Adipocyte (in vitro differentiated cells): ENCODE results near the gene BLVRA.
"Not testable (repeated sequence)": the region's sequence is repeated elsewhere in the genome, so short reads cannot be mapped to it uniquely, and the experiment has no call there.

ENCODE experiments used
- DNase-seq: peaks from one replicate; pipeline ENCODE4 v3.0.0-alpha.2; 2015; ENCODE audit warnings: low read depth
- H3K27me3 ChIP-seq: replicated peaks from 2 replicates; pipeline ENCODE4 v1.7.0; 2013; ENCODE audit warnings: mild to moderate bottlenecking, low read length, moderate library complexity; ENCODE audit not compliant: control insufficient read depth, insufficient read depth
- H3K36me3 ChIP-seq: 2 replicates; pipeline ENCODE4 v1.7.0; 2013; ENCODE audit warnings: low read length, mild to moderate bottlenecking, moderate library complexity; ENCODE audit not compliant: control insufficient read depth, insufficient read depth, severe bottlenecking
- H3K4me1 ChIP-seq: 2 replicates; pipeline ENCODE4 v1.7.0; 2013; ENCODE audit warnings: mild to moderate bottlenecking, low read length, moderate library complexity; ENCODE audit not compliant: control insufficient read depth, insufficient read depth
- H3K4me3 ChIP-seq: 2 replicates; pipeline ENCODE4 v1.7.0; 2013; ENCODE audit warnings: mild to moderate bottlenecking, low read length, moderate library complexity
- H3K9ac ChIP-seq: 2 replicates; pipeline ENCODE4 v1.7.0; 2013; ENCODE audit warnings: mild to moderate bottlenecking, low read length, moderate library complexity
- H3K9me3 ChIP-seq: 2 replicates; pipeline ENCODE4 v1.7.0; 2013; ENCODE audit warnings: mild to moderate bottlenecking, low read length, moderate library complexity; ENCODE audit not compliant: control insufficient read depth

The BLVRA gene

GRCh38 chr7:43729924-43730248, 28.6 kb upstream of the BLVRA start:
- H3K4me3 ChIP-seq, result peak overlapping the region; percentile 94
- peak; percentile 1 for DNase-seq
- H3K36me3 ChIP-seq, result no peaks in the 10 kb centered on the region
- peaks cover 9% of the 10 kb centered on the region for H3K4me1 ChIP-seq
- H3K9me3 ChIP-seq, result no peaks in the 10 kb centered on the region
- no peaks in the 10 kb centered on the region for H3K27me3 ChIP-seq
- H3K9ac ChIP-seq, result peak overlapping the region; percentile 89

- DNase-seq, H3K9ac ChIP-seq, H3K4me3 ChIP-seq, H3K36me3 ChIP-seq, H3K9me3 ChIP-seq, H3K4me1 ChIP-seq, H3K27me3 ChIP-seq: not testable (repeated sequence)
These were observed 27.0 kb upstream of the BLVRA start for GRCh38 chr7:43731494-43731893.

GRCh38 chr7:43734575-43735332, 23.7 kb upstream of the BLVRA start:
- not testable (repeated sequence) for H3K4me3 ChIP-seq

GRCh38 chr7:43735403-43735801, 23.1 kb upstream of the BLVRA start:
- DNase-seq, result no peak
- H3K4me3 ChIP-seq, result no peak overlapping the region
- no peaks in the 10 kb centered on the region for H3K36me3 ChIP-seq
- H3K27me3 ChIP-seq, result peaks cover 3% of the 10 kb centered on the region
- no peaks in the 10 kb centered on the region for H3K9me3 ChIP-seq
- H3K4me1 ChIP-seq, result no peaks in the 10 kb centered on the region
- H3K9ac ChIP-seq, result no peak overlapping the region

More at GRCh38 chr7:43734575-43735332, 23.7 kb upstream of the BLVRA start:
- not testable (repeated sequence) for H3K9me3 ChIP-seq, DNase-seq, H3K36me3 ChIP-seq, H3K9ac ChIP-seq, H3K27me3 ChIP-seq, H3K4me1 ChIP-seq

- no peaks in the 10 kb centered on the region for H3K36me3 ChIP-seq
- H3K27me3 ChIP-seq, result peaks cover 3% of the 10 kb centered on the region
- no peak overlapping the region for H3K9ac ChIP-seq
- H3K9me3 ChIP-seq, result no peaks in the 10 kb centered on the region
- peak; percentile 23 for DNase-seq
- H3K4me1 ChIP-seq, result no peaks in the 10 kb centered on the region
- no peak overlapping the region for H3K4me3 ChIP-seq
These were observed 22.5 kb upstream of the BLVRA start for GRCh38 chr7:43735802-43736603.

- H3K36me3 ChIP-seq, result no peaks in the 10 kb centered on the region
- peaks cover 3% of the 10 kb centered on the region for H3K27me3 ChIP-seq
- H3K4me3 ChIP-seq, result no peak overlapping the region
- H3K4me1 ChIP-seq, result no peaks in the 10 kb centered on the region
- no peak overlapping the region for H3K9ac ChIP-seq
- no peaks in the 10 kb centered on the region for H3K9me3 ChIP-seq
- no peak for DNase-seq
These were observed 20.9 kb upstream of the BLVRA start for GRCh38 chr7:43737467-43738127.

- H3K9ac ChIP-seq, result no peak overlapping the region
These were observed 15.8 kb upstream of the BLVRA start for GRCh38 chr7:43742692-43743091.

GRCh38 chr7:43747328-43748105, 11.0 kb upstream of the BLVRA start:
- DNase-seq, result no peak

More at GRCh38 chr7:43742692-43743091, 15.8 kb upstream of the BLVRA start:
- Histone ChIP-seq H3K4me1 (no peaks in the 10 kb centered on the region), H3K9me3 (no peaks in the 10 kb centered on the region), H3K27me3 (no peaks in the 10 kb centered on the region), H3K36me3 (no peaks in the 10 kb centered on the region), H3K4me3 (no peak overlapping the region)
- no peak for DNase-seq

GRCh38 chr7:43749383-43749940, 9.0 kb upstream of the BLVRA start:
- H3K4me3 ChIP-seq, result peak overlapping the region; percentile 56
- H3K9ac ChIP-seq, result peak overlapping the region; percentile 49
- H3K27me3 ChIP-seq, result no peaks in the 10 kb centered on the region
- DNase-seq, result no peak
- no peaks in the 10 kb centered on the region for H3K9me3 ChIP-seq
- no peaks in the 10 kb centered on the region for H3K36me3 ChIP-seq
- H3K4me1 ChIP-seq, result peaks cover 22% of the 10 kb centered on the region

More at GRCh38 chr7:43747328-43748105, 11.0 kb upstream of the BLVRA start:
- H3K9me3 ChIP-seq, result no peaks in the 10 kb centered on the region
- H3K36me3 ChIP-seq, result no peaks in the 10 kb centered on the region
- no peak overlapping the region for H3K9ac ChIP-seq
- H3K4me3 ChIP-seq, result no peak overlapping the region
- H3K27me3 ChIP-seq, result no peaks in the 10 kb centered on the region
- H3K4me1 ChIP-seq, result peaks cover 15% of the 10 kb centered on the region

- Histone ChIP-seq H3K9me3 (no peaks in the 10 kb centered on the region), H3K4me1 (peaks cover 22% of the 10 kb centered on the region), H3K27me3 (no peaks in the 10 kb centered on the region), H3K9ac (peak overlapping the region; percentile 60), H3K4me3 (peak overlapping the region; percentile 56), H3K36me3 (no peaks in the 10 kb centered on the region)
- DNase-seq, result no peak
These were observed 8.2 kb upstream of the BLVRA start for GRCh38 chr7:43750016-43750887.
